ENCODE data around the gene PSMC3.

Gene PSMC3

DNA sequence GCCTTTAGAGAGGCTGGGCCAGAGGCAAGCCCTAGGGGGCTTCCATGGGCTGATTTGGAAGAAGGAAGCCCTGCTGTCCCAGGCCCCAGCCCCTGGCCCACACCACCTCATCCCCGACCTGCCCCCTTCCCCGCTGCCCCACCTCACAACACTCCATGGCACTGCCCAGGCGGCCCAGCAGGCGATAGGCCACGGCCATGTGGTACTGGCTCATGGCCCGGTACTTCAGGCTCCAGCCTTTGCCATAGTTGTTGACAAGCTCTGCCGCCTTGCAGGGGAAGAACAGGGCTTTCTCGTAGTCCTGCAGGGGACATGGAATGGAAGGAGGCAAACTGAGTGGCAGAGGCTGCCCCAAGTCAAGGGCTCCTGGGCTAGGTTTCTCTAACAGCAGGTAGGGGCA, 16.3 kb upstream of the PSMC3 start:
- DNase-seq: no peak

DNA sequence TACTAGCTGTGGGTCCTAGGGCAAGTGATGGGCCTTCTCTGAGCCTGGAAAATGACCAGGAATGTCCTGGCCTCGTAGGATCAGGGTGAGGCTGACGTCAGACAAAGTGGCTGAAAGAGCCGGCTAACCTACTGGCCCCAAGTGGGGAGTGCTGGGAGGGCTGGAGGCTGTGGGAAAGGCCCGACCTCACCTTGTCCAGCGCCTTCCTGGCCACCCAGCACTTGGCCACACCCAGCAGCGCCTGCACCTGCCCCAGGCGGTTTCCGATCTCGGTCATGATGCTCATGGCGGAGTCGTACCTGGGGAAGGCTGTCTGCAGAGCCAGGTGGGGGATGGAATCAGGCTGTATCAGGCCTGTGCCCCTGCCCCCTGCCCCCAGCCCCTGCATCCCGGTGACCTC, 15.2 kb upstream of the PSMC3 start:
- no peak for DNase-seq

DNA sequence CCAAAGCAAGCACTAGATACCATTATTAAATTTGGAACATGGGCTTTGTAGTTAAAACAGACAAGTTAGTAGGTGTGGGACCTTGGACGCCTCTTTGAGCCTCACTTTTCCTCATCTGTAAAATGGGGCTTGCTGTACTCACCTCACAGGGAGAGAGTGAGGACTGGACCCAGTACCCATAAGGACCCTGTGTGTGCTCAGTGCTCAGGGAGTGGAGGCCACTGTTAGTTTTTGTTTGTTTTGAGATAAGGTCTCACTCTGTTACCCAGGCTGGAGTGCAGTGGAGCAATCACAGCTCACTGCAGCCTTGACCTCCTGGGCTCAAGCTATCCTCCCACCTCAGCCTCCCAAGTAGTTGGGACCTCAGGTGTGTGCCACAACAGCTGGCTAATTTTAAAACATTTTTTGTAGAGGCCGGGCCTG, 13.8 kb upstream of the PSMC3 start:
- DNase-seq: no peak

DNA sequence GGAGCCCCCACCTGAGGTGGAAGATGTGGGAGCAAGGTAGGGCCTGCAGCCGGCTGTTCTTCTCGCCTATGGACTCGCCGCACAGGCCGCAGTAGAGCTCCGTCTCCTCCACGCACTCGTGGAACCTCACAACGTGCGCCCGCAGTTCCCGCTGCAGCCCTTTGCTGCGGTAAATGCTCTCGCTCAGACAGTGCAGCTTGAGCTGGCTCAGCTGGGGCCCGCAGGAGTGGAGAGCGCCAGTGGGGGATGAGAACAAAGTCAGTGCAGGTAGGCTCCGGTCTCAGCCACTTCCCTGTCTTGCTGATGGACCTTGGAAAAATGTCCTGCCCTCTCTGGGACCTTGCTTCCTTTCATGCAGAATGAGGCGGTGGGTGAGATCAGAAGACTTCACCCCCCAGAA, 12.5 kb upstream of the PSMC3 start:
- DNase-seq: no peak

DNA sequence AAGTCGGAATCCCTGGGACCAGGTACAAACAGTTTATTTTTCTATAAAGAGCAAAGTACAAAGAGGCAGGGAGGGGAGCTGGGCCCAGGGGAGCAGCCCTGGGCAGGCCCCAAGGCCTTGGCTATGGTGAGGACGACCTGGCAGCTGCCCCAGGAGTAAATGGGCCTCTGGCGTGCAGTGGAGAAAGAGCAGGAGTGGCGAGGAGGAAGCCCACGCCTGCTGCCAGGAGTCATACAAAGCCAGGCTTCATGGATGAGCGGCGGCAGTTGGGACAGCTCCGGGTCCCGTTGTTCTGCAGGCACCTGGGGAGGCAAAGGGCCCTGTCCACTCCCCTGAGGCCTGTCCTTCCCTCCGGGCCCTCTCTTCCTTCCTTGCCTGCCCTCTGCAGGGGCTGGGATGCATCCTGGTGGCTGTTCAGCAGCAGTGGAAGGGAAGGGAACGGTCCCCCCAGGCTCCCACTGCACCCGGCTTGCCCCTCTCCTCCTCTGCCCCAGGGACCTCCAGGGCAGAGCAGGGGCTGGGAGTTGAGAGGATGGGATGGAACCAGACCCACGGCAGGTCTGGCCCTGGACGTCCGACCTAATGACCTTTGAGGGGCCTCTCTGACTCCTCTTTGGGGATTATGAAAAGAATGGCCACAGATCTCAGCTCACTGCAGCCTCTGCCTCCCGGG, 11.6 kb upstream of the PSMC3 start:
- DNase-seq: no peak

DNA sequence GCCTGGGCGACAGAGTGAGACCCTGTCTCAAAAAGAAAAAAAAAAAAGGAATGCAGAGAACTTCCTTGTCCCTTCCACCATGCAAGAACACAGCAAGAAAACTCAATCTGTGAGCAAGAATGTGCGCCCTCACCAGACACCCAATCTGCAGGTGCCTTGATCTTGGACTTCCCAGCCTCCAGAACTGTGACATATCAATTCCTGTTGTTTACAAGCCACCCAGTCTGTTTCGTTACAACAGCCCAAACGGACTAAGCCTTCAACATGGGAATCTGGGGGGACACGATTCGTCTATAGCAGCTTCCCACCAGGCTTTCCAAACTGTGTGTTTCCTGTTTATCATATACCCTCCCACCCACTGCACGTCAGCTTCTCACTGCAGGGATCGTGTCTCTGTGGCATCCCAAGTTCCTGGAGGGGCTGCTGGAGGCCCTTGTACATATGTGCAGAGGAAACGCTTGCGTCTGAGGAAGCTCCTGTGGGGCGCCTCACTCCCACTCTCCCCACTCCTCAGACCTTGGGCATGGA, 11.0 kb upstream of the PSMC3 start:
- DNase-seq: no peak

DNA sequence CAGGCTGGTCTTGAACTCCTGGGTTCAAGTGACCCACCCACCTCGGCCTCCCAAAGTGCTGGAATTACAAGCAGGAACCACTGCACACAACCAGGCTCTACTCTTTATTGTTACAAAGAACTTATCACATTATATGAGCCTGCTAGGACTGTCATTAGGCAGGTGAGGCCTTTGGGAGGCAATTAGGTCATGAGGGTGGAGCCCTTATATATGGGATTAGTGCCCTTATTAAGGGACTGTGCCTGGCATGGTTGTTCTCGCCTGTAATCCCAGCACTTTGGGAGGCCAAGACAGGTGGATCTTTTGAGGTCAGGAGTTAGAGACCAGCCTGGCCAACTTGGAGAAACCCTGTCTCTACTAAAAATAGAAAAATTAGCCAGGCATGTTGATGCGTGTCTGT, 10.5 kb upstream of the PSMC3 start:
- no peak for DNase-seq

DNA sequence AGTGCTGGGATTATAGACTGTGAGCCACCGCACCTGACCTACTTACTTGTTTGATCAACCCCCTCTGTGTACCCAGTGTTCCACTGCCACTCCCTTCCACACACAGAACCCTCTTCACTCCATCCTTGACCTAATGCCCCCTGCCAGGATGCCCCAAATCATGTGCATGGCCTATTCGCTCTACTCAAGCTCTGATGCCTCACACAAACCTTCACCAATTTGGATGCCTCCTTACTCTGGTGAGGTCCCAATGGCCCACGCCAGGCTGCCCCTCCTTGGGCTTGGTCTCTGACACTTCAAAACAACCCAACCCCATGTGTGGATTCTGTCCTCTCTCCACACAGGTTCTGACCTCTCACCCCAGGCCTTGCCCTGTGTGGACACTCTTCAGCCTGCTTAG, 9.4 kb upstream of the PSMC3 start:
- no peak for DNase-seq

DNA sequence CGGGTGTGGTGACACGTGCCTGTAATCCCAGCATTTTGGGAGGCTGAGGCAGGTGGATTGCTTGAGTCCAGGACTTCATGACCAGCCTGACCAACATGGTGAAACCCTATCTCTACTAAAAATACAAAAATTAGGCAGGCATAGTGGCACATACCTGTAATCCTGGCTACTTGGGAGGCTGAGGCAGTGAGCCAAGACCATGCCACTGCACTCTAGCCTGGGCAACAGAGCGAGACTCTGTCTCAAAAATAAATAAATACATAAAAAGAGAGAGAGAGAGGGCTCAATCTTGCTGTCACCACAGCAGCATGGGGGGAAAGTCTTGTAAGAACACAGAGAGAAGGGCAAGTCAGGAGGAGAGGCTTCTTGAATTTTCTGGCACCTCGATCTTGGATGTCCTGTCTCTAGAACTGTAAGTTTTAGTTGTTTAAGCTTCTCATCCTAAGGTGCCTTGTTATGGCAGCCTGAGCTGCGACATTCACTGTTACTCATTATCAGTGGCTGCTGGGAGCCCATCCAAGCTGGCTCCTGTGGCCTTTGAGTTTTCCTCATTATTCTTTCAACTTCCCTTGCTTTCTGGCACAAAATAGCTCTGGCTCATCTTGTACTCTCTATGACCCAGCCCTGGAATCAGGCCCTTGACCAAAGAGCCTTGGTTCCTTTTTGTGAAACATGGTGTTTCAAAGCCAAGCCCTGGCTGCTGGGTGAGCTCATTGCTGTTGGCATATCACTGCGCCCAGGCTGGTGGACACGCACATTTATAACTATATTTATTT, 8.0 kb upstream of the PSMC3 start:
- DNase-seq: no peak

DNA sequence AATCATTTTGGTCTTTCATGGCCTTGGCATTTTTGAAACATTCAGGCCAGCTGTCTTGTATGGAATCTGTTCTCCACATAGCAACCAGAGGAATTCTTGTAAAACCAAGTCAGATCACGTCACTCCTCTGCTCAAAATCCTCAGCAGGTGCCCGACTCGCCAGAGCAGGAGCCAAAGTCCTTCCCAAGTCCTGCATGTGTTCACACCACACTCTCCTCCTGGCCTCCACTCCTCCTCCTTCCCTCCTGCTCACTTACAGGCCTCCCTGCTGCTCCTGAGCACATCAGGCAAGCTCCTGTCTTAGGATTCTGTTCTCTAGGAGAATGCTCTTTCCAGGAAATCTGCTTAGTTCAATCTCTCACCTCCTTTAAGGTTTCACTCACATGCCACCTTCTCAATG, 6.9 kb upstream of the PSMC3 start:
- DNase-seq: no peak

DNA sequence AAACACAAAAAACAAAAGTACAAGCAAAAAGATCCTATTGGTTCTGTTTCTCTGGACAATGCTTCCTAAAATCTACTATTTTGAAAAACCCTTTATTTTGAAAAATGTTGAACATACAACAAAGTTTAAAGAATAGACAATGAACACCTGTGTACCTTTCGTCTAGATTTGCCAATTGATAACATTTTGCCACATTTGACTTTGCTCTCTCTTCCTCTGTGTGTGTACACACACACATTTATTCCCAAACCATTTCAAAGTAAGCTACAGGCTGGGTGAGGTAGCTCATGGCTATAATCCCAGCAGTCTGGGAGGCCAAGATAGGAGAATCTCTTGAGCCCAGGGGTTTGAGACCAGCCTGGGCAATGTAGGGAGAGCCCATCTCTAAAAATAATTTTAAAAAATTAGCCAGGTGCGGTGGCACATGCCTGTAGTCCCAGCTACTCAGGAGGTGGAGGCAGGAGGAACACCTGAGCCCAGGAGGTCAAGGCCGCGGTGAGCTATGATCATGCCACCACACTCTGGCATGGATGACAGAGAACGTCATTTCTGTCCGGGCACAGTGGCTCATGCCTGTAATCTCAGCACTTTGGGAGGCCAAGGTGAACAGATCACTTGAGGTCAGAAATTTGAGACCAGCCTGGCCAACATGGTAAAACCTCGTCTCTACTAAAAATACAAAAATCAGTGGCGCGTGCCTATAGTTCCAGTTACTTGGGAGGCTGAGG, 5.3 kb upstream of the PSMC3 start:
- no peak for DNase-seq

DNA sequence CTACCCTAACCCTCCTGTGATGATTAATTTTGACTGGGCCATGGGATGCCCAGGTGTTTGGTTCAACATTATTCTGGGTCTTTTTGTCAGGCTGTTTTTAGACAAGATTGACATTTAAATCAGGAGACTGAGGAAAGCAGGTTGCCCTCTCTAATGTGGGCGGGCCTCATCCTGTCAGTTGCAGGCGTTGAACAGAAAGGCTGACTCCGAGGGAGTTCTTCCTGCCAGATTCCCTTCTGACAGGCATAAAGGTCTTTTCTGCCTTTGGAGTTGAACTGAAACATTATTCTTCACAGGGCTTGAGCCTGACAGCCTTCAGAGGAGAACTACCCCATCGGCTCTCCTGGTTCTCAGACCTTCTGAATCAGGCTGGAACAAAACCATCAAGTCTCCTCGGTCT, 4.3 kb upstream of the PSMC3 start:
- DNase-seq: no peak

DNA sequence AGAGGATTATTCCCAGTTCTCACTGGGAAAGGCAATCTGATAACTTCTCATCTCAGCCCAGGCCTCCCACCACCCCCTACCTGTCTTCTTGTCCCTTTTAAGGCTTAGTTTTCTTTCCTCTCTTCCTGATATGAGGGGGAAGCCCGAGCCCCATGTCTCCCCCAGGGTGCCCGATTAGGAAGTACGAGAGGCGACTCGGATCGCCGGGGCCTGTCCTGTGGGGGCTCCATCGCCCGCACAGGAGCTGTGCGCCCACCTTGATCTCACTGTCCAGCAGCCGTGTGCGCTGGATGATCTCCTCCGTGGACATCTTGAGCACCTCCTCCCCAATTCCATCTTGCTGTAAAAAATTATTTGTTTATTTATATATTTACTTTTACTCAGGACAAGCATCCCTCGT, 628 bp downstream of the PSMC3 start:
- no peak for DNase-seq

DNA sequence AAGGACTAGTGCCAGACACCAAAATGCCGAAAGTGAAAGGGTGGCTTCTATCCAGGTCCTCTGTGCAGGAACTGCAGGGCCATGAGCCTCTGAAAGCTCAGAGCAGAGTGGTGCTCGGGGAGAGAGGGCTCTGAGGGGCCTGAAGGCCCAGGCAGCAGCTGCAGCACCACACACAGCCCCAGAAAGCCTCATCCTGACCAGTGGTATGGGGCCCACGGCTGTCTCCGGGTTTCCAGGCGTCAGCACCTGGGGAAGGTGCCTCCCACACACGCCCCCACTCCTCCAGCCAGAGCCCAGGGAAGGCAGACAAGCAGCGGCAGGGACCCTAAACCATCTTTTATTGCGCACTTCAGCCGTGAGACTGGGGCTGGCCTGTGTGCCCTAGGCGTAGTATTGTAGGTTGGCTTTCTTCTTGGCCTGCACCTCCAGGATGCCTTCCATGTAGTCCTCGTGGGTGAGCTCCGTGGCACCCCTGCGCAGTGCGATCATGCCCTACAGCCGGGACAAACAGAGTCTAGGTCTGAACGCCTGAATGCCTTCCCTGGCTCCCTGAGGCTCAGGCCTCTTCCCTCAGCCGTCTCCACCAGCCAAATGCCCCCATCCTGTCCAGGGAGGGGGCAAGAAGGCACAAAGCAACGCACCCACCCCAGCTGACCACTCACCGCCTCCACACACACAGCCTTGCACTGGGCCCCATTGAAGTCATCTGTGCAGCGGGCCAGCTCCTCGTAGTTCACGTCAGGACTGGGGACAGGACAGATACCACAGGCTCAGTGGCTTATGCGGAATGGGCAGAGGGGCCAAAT, 7.6 kb downstream of the PSMC3 start:
- peak in 1 of 2 donors; percentile 18 for DNase-seq

DNA sequence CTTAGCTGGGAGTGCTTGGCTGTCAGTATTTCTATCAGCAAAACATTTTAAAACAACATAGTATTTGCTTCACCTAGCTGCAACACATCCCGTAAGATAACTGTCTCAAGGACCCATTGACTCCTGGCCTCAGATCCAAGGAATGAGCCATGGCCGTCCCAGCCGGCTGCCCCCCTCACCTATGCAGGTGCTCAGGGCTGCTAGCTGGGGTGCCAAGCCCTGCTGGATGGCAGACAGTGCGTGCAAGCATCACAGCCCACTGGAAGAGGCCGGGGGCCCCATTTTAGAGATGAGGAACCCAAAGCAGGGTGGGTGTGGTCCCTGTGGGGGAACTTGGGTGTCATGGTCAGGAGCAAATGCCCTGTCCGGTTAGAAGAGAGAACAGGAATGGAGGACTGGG, 8.5 kb downstream of the PSMC3 start:
- DNase-seq: no peak

DNA sequence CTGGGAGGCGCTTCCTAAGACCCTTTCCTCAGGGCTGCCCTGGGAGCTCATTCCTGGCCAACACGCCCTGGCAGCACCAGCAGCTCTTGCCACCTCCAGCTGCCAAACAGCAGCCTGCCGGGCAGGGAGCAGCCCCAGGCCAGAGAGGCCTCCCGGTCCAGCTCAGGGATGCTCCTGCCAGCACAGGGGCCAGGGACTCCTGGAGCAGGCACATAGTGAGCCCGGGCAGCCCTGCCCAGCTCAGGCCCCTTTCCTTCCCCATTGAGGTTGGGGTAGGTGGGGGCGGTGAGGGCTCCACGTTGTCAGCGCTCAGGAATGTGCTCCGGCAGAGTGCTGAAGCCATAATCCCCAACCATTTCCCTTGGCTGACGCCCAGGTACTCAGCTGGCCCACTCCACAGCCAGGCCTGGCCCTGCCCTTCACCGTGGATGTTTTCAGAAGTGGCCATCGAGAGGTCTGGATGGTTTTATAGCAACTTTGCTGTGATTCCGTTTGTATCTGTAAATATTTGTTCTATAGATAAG, 10.2 kb downstream of the PSMC3 start:
- no peak for DNase-seq

DNA sequence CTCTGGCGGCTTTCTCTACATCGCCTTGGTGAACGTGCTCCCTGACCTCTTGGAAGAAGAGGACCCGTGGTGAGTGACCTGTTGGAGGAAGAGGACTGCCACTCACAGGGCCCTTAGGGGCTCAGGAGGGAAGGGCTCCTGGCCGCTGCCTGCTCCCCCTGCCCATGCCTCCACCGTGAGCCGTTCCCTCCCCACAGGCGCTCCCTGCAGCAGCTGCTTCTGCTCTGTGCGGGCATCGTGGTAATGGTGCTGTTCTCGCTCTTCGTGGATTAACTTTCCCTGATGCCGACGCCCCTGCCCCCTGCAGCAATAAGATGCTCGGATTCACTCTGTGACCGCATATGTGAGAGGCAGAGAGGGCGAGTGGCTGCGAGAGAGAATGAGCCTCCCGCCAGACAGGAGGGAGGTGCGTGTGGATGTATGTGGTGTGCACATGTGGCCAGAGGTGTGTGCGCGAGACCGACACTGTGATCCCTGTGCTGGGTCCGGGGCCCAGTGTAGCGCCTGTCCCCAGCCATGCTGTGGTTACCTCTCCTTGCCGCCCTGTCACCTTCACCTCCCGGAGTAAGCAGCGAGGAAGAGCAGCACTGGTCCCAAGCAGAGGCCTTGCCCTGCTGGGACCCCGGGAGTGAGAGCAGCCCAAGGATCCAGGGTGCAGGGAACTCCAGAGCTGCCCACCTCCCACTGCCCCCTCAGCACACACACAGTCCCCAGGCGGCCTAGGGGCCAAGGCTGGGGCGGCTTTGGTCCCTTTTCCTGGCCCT, 11.0 kb downstream of the PSMC3 start:
- no peak for DNase-seq

DNA sequence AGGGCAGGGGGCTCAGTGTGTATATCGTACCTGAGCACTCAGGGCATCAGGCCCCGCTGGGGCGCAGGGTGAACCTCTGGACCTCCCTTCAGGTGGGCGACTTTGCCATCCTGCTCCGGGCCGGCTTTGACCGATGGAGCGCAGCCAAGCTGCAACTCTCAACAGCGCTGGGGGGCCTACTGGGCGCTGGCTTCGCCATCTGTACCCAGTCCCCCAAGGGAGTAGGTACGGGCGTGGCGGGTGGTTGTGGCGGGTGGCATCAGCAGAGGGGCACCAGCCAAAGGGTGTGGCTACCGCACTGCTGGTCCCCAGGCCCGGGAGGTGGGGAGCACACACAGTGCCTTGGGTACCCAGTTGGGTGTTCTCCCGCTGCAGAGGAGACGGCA, 11.6 kb downstream of the PSMC3 start:
- no peak for DNase-seq

DNA sequence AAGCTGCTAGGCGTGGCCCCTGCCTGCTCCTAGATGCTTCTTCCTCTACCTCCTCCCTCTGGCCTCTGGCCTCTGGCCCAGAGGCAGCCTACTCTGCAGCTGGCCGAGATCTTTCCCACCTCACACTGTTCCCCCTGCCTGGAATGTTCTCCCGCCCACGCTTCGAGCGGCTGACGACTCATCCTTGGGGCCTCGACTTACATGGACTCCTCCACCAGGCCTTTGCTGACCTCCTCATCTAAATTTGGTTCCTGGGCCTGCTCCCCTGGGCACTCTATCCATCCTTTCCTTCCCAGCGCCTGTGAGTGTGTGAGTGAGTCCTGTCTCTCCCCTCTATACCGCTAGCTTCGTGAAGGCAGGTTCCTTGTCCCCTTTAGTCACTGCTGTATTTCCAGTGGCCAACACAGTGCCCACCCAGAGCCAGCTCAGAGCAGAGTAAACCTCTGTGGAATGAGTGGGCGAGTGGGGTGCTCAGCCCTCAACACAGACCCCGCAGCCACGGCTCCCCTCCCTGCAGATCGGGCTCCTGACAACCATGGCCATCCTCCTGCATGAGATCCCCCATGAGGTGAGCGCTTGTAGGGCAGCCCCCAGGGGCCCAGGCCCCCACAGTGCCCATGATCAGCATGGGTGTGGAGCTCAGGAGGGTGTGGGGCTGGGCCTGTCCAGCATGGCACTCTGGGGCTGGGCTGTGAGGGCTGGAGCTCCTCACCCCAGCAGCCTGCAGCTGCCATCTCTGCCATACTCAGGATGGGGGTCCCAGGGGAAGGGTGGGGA, 12.1 kb downstream of the PSMC3 start:
- DNase-seq: no peak

DNA sequence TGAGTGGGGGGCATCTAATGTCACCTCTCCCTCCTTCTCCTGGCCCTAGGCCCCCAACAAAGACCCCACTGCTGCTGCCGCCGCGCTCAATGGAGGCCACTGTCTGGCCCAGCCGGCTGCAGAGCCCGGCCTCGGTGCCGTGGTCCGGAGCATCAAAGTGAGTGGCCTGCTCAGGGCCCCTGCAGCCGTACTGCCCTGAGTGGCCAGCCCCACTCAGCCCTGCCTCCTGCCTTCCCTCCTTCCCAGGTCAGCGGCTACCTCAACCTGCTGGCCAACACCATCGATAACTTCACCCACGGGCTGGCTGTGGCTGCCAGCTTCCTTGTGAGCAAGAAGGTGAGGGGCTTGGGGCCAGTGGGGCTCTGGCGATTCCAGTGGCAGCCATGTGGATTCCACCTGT, 12.9 kb downstream of the PSMC3 start:
- no peak for DNase-seq
